ENCODE data around the gene FOXP1. TPM values are rescaled to one million over a fixed set of nuclear protein-coding genes. Genes with fewer than 3 reads are reported as not detected.

FOXP1 gene
- total and polyA plus RNA-seq, 2 of the 8 experiments (the other 6 are each of a cell fraction or from before 2014, with no cell fraction given) = 13.9 to 25.4 TPM

- Histone ChIP-seq H2AFZ (ENCODE audit: low read length) (no peak overlapping the region), H3K23ac (ENCODE audit: insufficient read length) (no peak overlapping the region), H3K4me1 (replicated peaks in 1 of 4; ENCODE audit: control insufficient read depth in 3 of 4, insufficient read depth in 4 of 4, low read length in 3 of 4) (peaks cover 2 to 16% (median 4%) of the 10 kb centered on the region in 4 experiments; a peak in 6 of 7 replicates), H2BK12ac (ENCODE audit: low read depth, low read length) (no peak overlapping the region), H4K5ac (ENCODE audit: insufficient read length, low read depth, low read length) (no peak overlapping the region), H4K8ac (ENCODE audit: extremely low read depth, insufficient read depth, low read length) (no peak overlapping the region), H3K56ac (replicated peaks; ENCODE audit: insufficient read length, low read depth, low read length) (no peak overlapping the region), H4K20me1 (replicated peaks in 1 of 2; ENCODE audit: control insufficient read depth in 1 of 2, insufficient read depth in 2 of 2, low read length in 2 of 2) (no peaks in the 10 kb centered on the region), H2AK5ac (ENCODE audit: low read depth, low read length) (no peak overlapping the region), H3K18ac (ENCODE audit: extremely low read depth, low read length) (no peak overlapping the region), H3K4me2 (ENCODE audit: insufficient read depth in 1 of 2, low read depth in 2 of 2, low read length in 2 of 2) (no peak overlapping the region), H2BK20ac (ENCODE audit: low read length) (no peak overlapping the region), H2BK5ac (ENCODE audit: low read depth, low read length) (no peak overlapping the region), H3K23me2 (ENCODE audit: low read depth, low read length) (no peaks in the 10 kb centered on the region; the same call in 1 of the 2 replicates), H4K91ac (replicated peaks; ENCODE audit: insufficient read length, low read length) (no peak overlapping the region), H3K79me2 (ENCODE audit: control insufficient read depth in 1 of 2, insufficient read depth in 2 of 2, low read length in 2 of 2) (no peaks in the 10 kb centered on the region), H2BK15ac (ENCODE audit: low read length) (no peak overlapping the region), H3K9me3 (ENCODE audit: insufficient read depth in 2 of 2, low read depth in 1 of 2, low read length in 1 of 2) (no peaks in the 10 kb centered on the region), H3K4me3 (ENCODE audit: extremely low read depth in 1 of 4, insufficient read depth in 2 of 4, low read depth in 3 of 4, low read length in 4 of 4) (no peak overlapping the region), H2BK120ac (replicated peaks; ENCODE audit: low read depth, low read length) (no peak overlapping the region), H3K79me1 (ENCODE audit: low read depth, low read length) (no peaks in the 10 kb centered on the region), H3K14ac (ENCODE audit: insufficient read length) (no peak overlapping the region), H3K27ac (ENCODE audit: low read depth, low read length) (no peak overlapping the region), H3K9ac (replicated peaks in 1 of 4; ENCODE audit: extremely low read depth in 1 of 4, low read depth in 3 of 4, low read length in 3 of 4) (no peak overlapping the region), H3K27me3 (replicated peaks in 1 of 4; ENCODE audit: control insufficient read depth in 3 of 4, extremely low read depth in 1 of 4, insufficient read depth in 3 of 4, low read length in 3 of 4) (no peaks in the 10 kb centered on the region), H3K4ac (replicated peaks; ENCODE audit: insufficient read length, low read depth, low read length) (no peak overlapping the region), H3K36me3 (ENCODE audit: control insufficient read depth in 2 of 4, insufficient read depth in 4 of 4, low read length in 3 of 4) (no peaks in the 10 kb centered on the region)
- no peak for DNase-seq (ENCODE audit: low read depth in 1 of 2, low spot score in 2 of 2)
- ChIA-PET POLR2A (ENCODE audit: partially characterized antibody) (no interaction called here), CTCF (ENCODE audit: partially characterized antibody) (interaction anchor here (0.8 to 1.4 kb wide), 2 partner anchors 13 to 75 kb away, joined by 3 read pairs; no protein-coding TSS in a partner anchor)
- FAIRE-seq = no peak
- WGBS, 2 experiments (ENCODE audit: extremely low coverage in 1 of 2, insufficient coverage in 1 of 2, insufficient read length in 1 of 2, insufficient replicate concordance in 2 of 2, low coverage in 1 of 2, low lambda C conversion rate in 2 of 2, missing lambda C conversion rate in 1 of 2) = 100% methylated on average over 3 of the region's 3 CpGs; no CpG with 5 or more reads in 1 of the 2 experiments
- TF ChIP-seq EGR1 (IDR thresholded peaks at IDR 0.05; ENCODE audit: borderline replicate concordance, low read depth, low read length) = no peak
- TF ChIP-seq SP1 (IDR thresholded peaks at IDR 0.05; ENCODE audit: low read depth, low read length) = no peak
- TF ChIP-seq POLR2AphosphoS5 (IDR thresholded peaks at IDR 0.05; ENCODE audit: low read depth, low read length) = no peak
- TF ChIP-seq KDM4A (IDR thresholded peaks at IDR 0.05; ENCODE audit: low read depth, low read length, severe bottlenecking) = no peak
- no peak for TF ChIP-seq POU5F1 (IDR thresholded peaks at IDR 0.05; ENCODE audit: low read depth, low read length)
- TF ChIP-seq YY1 (IDR thresholded peaks at IDR 0.05; ENCODE audit: low read depth, low read length) = no peak
- no peak for TF ChIP-seq SP2 (IDR thresholded peaks at IDR 0.05; ENCODE audit: low read length)
- TF ChIP-seq EZH2 (IDR thresholded peaks at IDR 0.05; ENCODE audit: low read depth, low read length, severe bottlenecking) = no peak
- TF ChIP-seq RFX5 (IDR thresholded peaks at IDR 0.05; ENCODE audit: borderline replicate concordance, low read depth, low read length) = no peak
- no peak for TF ChIP-seq TBP (IDR thresholded peaks at IDR 0.05; ENCODE audit: low read depth, low read length)
- no peak for TF ChIP-seq MAFK (IDR thresholded peaks at IDR 0.05; ENCODE audit: low read depth, low read length)
- no peak for TF ChIP-seq MAX (IDR thresholded peaks at IDR 0.05)
- no peak for TF ChIP-seq POLR2A (IDR thresholded peaks at IDR 0.05; ENCODE audit: control extremely low read depth in 1 of 2, low read depth in 2 of 2, low read length in 2 of 2)
- no peak for TF ChIP-seq SAP30 (IDR thresholded peaks at IDR 0.05; ENCODE audit: insufficient read depth, insufficient replicate concordance, low read length)
- TF ChIP-seq HDAC2 (IDR thresholded peaks at IDR 0.05; ENCODE audit: borderline replicate concordance in 1 of 2, low read depth in 2 of 2, low read length in 2 of 2) = no peak
- no peak for TF ChIP-seq BACH1 (IDR thresholded peaks at IDR 0.05; ENCODE audit: low read length)
These were observed 119.9 kb downstream of the FOXP1 start for GRCh38 chr3:71463617-71464016.

Data from H1 (cell line).